Measurements from ENCODE around the gene ALKBH5. TPM values are rescaled to one million over a fixed set of nuclear protein-coding genes. Genes with fewer than 3 reads are reported as not detected.

ALKBH5 gene
- total RNA-seq, 6 experiments from 2014 or later = 57.5 to 71.8 (median 66.1) TPM

- ATAC-seq = no peak
- H3K27me3 ChIP-seq = no peaks in the 10 kb centered on the region
- H3K4me3 ChIP-seq = no peak overlapping the region
- H3K27ac ChIP-seq = no peak overlapping the region
- DNase-seq = no peak
- no peaks in the 10 kb centered on the region for H3K9me3 ChIP-seq
- WGBS (ENCODE audit: insufficient coverage, low coverage, low lambda C conversion rate, missing lambda C conversion rate) = 100% methylated on average over 1 of the region's 3 CpGs
- TF ChIP-seq CTCF (IDR thresholded peaks at IDR 0.05) (no peak), POLR2A (IDR thresholded peaks at IDR 0.05) (no peak)
- peaks cover 0 to 6% (median 3%) of the 10 kb centered on the region in 4 donors for H3K4me1 ChIP-seq
- H3K36me3 ChIP-seq = peaks cover 0 to 47% (median 21%) of the 10 kb centered on the region in 4 donors
- intact Hi-C loops (cut with DNase I) = no loop called here
These were observed 14.0 kb downstream of the ALKBH5 start for GRCh38 chr17:18197535-18198194.

GRCh38 chr17:18198530-18198929 lies 14.9 kb downstream of the ALKBH5 start:
- Histone ChIP-seq H3K9me3 (no peaks in the 10 kb centered on the region), H3K4me1 (peaks cover 0 to 15% (median 7%) of the 10 kb centered on the region in 4 donors), H3K4me3 (no peak overlapping the region), H3K36me3 (peaks cover 0 to 47% (median 21%) of the 10 kb centered on the region in 4 donors), H3K27ac (no peak overlapping the region), H3K27me3 (no peaks in the 10 kb centered on the region)
- WGBS (ENCODE audit: insufficient coverage, low coverage, low lambda C conversion rate, missing lambda C conversion rate) = 60% methylated on average over 2 of the region's 4 CpGs
- intact Hi-C loops (cut with DNase I) = no loop called here
- DNase-seq (no peak), ATAC-seq (no peak)
- TF ChIP-seq CTCF (IDR thresholded peaks at IDR 0.05) = no peak
- no peak for TF ChIP-seq POLR2A (IDR thresholded peaks at IDR 0.05)

- Histone ChIP-seq H3K9me3 (no peaks in the 10 kb centered on the region), H3K27ac (no peak overlapping the region), H3K4me1 (peaks cover 0 to 18% (median 8%) of the 10 kb centered on the region in 4 donors), H3K4me3 (no peak overlapping the region), H3K27me3 (no peaks in the 10 kb centered on the region), H3K36me3 (peaks cover 0 to 37% (median 13%) of the 10 kb centered on the region in 4 donors)
- intact Hi-C loops (cut with DNase I) = no loop called here
- no peak for TF ChIP-seq POLR2A (IDR thresholded peaks at IDR 0.05)
- TF ChIP-seq CTCF (IDR thresholded peaks at IDR 0.05) = no peak
- ATAC-seq (no peak), DNase-seq (no peak)
- 29% methylated on average over 1 of the region's 4 CpGs for WGBS (ENCODE audit: insufficient coverage, low coverage, low lambda C conversion rate, missing lambda C conversion rate)
These were observed 17.5 kb downstream of the ALKBH5 start for GRCh38 chr17:18201108-18201507.

GRCh38 chr17:18203308-18203707 lies 19.7 kb downstream of the ALKBH5 start:
- H3K4me1 ChIP-seq = peaks cover 0 to 18% (median 8%) of the 10 kb centered on the region in 4 donors
- TF ChIP-seq CTCF (IDR thresholded peaks at IDR 0.05) = no peak
- no peaks in the 10 kb centered on the region for H3K9me3 ChIP-seq
- 48% methylated on average over 7 of the region's 7 CpGs for WGBS (ENCODE audit: insufficient coverage, low coverage, low lambda C conversion rate, missing lambda C conversion rate)
- intact Hi-C loops (cut with DNase I) = no loop called here
- peak overlapping the region in 1 of 3 donors; percentile 33 for H3K27ac ChIP-seq
- ATAC-seq (peak; percentile 83 to 96 (median 90)), DNase-seq (peak; percentile 61 to 68 (median 66))
- no peak overlapping the region for H3K4me3 ChIP-seq
- peaks cover 0 to 41% (median 5%) of the 10 kb centered on the region in 4 donors for H3K36me3 ChIP-seq
- H3K27me3 ChIP-seq = no peaks in the 10 kb centered on the region
